GM12873 (cell line): ENCODE measurements around the gene GALNT18.

Source experiments
- TF ChIP-seq, protein P1 (sequence below): IDR thresholded peaks from 2 replicates; pipeline ENCODE4 v1.5.1; 2012; ENCODE audit warnings: low read depth, mild to moderate bottlenecking, moderate library complexity, low read length, control low read depth; ENCODE audit not compliant: insufficient read depth; ENCODE audit errors: missing control alignments

GALNT18 gene

DNA sequence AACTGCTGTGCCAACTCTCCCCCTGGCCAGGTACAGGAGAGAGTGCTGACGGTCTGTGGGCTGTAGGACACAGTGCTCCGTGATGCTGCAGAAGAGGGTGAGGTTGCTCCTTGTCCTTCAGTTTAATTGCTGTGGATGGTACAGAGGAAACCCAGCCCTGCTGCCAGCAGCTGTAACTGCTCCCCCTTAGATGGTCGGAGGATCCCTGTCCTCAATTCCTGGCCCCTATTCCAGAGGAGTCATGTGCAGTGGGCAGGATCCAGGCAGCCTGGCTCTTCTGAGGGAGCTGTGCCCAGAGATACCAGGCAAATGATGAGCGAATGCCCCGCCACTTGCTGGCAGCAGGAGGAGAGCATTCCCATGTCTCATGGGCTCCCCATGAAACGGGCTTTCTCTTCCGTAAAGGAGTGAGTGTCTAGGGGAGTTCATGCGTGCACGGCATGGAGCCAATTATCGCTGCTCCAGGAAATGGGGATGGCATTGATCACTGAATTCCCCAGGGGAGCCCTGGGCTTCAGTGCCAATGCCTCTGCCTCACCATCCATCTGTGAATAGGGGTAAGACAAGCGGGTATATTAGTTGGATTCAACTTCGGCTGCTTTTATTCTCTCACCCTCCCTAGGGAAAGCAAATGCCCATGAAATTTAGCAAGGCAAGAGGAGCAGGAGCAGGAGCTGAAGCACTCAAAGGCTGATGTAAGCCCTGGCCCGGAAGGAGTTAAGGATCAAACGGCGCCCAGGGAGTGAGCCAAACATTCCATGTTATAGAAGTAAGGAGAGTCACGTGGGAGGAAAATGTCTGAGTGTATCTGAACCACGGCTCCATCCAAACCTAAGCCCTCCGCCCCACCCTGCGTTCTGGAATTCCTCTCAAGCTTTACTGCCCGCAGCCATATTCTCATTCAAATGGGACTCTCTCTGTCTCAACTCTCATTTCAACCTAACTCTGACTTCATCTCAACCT lies 217.8 kb downstream of the GALNT18 start:
- TF ChIP-seq, protein P1, sequence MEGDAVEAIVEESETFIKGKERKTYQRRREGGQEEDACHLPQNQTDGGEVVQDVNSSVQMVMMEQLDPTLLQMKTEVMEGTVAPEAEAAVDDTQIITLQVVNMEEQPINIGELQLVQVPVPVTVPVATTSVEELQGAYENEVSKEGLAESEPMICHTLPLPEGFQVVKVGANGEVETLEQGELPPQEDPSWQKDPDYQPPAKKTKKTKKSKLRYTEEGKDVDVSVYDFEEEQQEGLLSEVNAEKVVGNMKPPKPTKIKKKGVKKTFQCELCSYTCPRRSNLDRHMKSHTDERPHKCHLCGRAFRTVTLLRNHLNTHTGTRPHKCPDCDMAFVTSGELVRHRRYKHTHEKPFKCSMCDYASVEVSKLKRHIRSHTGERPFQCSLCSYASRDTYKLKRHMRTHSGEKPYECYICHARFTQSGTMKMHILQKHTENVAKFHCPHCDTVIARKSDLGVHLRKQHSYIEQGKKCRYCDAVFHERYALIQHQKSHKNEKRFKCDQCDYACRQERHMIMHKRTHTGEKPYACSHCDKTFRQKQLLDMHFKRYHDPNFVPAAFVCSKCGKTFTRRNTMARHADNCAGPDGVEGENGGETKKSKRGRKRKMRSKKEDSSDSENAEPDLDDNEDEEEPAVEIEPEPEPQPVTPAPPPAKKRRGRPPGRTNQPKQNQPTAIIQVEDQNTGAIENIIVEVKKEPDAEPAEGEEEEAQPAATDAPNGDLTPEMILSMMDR, result no peak

DNA sequence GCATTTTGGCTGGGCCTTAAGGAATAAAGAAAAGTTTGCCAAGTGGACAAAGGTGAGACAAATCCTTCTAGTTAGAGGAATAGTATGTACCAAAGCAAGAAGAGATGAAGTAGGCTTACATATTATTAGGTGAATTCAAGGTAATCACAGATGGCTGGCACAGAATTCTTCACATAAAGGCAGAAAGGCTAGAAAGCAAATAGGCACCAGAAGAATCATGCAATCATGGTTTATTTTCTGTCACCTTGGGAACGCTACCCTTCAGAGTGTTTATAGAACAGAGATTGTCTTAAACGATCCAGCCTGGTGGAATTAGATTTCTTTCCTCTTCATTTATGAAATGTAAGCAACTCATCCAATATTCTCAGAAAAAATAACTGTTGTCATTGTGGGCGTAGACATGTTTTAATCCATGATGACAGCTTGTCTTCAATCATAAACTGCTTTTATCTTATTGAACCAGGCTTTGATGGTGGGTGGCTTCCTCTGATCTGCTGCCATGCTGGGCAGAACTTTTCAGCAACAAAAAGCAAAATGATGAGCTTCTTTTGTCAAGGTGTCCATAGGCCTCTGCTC lies 219.8 kb downstream of the GALNT18 start:
- TF ChIP-seq, protein P1, result no peak

DNA sequence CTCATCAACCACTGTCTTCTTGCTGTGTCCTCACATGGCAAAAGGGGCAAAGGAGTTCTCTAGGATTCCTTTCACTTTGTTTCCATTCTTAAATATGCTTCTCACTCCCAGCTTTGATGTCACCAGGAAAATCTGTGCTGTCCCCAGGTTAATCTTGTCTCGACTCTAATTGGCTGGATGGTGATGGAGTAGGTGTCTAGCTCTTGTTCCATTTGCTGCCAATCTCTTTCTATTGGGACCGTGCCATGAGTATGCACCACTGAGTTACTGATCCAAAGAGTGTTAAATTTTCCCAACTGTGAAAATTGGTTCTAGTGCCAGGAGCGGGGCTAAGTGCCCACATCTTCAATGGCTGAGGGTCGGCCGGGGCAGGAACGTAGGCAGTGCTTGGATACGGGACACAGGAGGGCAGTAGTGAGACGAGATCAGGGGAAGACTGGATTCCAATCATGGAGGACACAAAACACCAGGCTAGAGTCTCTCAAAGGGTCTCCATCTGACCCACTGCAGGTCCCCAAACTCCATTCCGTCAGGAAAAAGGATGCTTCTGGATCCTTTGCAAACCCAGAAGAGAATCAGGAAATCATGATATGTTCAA lies 221.1 kb downstream of the GALNT18 start:
- TF ChIP-seq, protein P1, result peak; percentile 19

DNA sequence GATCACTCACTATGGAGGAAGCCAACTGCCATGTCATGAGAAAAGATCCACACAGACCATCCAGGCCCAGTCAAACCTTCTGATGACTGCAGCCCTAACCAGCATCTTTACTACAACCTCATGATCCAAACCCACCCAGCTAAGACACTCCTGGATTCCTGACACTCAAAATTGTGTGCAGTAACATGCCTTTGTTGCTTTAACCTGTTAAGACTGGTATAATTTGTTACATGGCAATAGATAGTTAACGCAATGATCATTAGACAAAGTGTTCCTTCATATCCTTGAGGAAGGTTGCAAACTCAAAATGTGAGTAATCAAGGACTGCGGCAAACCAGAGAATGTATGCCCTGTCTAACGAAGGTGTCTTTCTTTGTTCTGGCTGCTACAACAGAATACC lies 221.7 kb downstream of the GALNT18 start:
- TF ChIP-seq, protein P1, result no peak

DNA sequence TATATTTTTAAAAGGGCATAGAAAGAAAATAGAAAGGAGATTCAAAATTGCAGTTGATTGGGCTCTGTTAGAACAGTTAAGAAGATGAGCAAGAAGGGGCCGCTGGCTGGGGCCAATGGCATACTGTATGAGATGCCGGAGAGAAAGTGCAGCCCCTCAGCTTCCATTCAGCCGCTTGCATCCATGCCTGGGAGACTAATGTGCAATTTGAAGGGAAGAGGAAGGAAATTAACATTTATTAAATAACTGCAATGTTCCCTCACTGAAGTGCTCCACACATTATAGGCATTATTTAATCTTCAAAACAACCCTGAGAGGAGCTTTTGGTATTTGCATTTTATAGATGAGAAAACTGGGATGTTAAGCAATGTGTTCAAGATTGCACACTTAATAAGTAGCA lies 224.0 kb downstream of the GALNT18 start:
- TF ChIP-seq, protein P1, result no peak

DNA sequence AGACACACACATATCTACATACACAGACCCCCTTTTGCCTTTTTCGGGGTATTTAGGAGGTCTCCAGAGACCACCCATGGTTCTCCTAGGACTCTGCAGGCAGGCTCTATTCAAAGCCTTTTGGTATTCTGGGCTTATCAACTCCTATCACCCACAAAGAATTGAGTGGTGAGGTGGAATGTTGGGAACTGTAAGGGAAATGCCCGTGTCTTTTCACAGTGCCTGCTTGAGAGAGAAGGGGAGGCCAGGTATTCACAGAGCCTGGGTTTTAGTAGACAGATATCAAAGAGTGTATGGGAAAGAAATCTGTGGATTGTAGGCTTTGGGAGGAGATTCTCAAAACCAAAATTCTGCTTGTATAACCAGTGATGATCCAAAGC lies 224.8 kb downstream of the GALNT18 start:
- TF ChIP-seq, protein P1, result no peak

DNA sequence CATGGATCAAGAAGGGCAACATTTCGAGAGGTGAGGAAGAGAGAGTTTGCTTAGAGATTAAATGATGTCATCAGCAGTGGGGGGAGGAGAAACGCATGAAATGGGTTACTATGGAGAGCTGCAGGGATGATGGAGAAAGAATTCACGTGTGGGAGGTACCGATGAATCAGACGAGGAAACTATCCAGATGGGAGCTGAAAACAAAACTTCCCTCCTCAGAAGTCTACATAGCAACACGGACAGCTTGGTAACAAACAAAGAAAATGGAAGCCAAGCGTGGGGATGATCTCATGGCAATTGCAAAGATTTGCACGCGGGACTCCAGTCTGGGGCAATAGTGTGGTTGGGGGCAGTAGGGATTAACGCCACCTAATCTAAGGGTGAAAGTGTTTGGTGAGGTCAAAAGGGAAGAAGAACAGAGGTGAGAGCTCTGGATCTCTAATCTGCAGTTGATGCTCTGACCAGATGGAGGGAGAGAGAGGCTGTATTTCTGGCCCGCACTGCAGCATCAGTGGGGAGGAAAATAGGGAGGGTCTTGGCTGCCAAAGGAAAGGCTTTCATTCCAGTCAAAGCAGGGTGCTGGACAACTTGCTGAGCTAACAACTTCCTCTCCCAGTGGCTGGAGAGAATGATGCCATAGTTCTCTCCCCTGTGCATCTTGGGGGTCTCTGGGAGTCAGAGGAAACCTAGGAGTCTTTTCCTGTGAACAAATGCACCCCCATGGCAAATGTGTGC lies 225.3 kb downstream of the GALNT18 start:
- TF ChIP-seq, protein P1, result no peak
